K562 (cell line): ENCODE results near the gene NCAPG2. TPM values are rescaled to one million over a fixed set of nuclear protein-coding genes. Genes with fewer than 3 reads are reported as not detected.

Experiments used
- ATAC-seq: fragments of 200-7000 bp; cut with Tn5 transposase; 3 replicates; pipeline ENCODE4 v1.9.1; 2020; ENCODE audit warnings: moderate library complexity
- BruUV-seq: library from RNA; stranded (reverse); fragments of 400-500 nt; replicated peaks from 2 replicates; lab custom pipeline; 2021; lab: Mats Ljungman, UMichigan
- CTCF ChIA-PET: fragments of 300-600 bp; formaldehyde crosslinking; extraction: SDS; loops from one replicate; lab custom pipeline; 2021; ENCODE audit warnings: low intra/inter-chr PET ratio; lab: Yijun Ruan, JAX
- POLR2A ChIA-PET: fragments of 300-600, 350-650 bp; sonication (Branson Sonifier 250); formaldehyde crosslinking; extraction: SDS; loops from one replicate; lab custom pipeline; 2021; ENCODE audit warnings: antibody characterized with exemption, inconsistent platforms; lab: Yijun Ruan, JAX
- DNase-seq, 4 experiments: peaks; one replicate each; pipeline versions ENCODE4 v3.0.0 to v3.0.0-alpha.2; 2011 to 2018; ENCODE audit warnings: low spot score in 3 of 4, mixed read lengths in 3 of 4; ENCODE audit errors: extremely low read depth in 1 of 4
- FAIRE-seq: peaks from 2 replicates; lab custom pipeline; 2011; peaks lifted over from hg19 to GRCh38; lab: Jason Lieb, UNC
- H2AFZ ChIP-seq: 2 replicates; pipeline ENCODE4 v1.6.0; 2011; ENCODE audit warnings: low read depth, low read length, control low read depth, inconsistent platforms
- H3K27ac ChIP-seq: fragments of 200-600 bp; 3 replicates; pipeline ENCODE4 v1.8.0; 2011; ENCODE audit warnings: low read depth, mild to moderate bottlenecking, control low read depth, inconsistent platforms, low read length, moderate library complexity, mixed read lengths; ENCODE audit errors: extremely low read depth
- H3K27me3 ChIP-seq, 2 experiments: fragments of 300-600 bp in 1 of 2; 2 replicates in 1 of 2; 3 replicates in 1 of 2; pipeline versions ENCODE4 v1.6.0 to v1.8.0; 2011; ENCODE audit warnings: inconsistent platforms in 2 of 2, low read length in 2 of 2, mild to moderate bottlenecking in 1 of 2, mixed read lengths in 1 of 2, moderate library complexity in 1 of 2; ENCODE audit not compliant: control insufficient read depth in 2 of 2, insufficient read depth in 2 of 2
- H3K36me3 ChIP-seq: fragments of 300-600 bp; 3 replicates; pipeline ENCODE4 v1.8.0; 2011; ENCODE audit warnings: mild to moderate bottlenecking, low read length, inconsistent platforms; ENCODE audit not compliant: control insufficient read depth, insufficient read depth
- H3K4me1 ChIP-seq, 2 experiments: fragments of 200-600 bp in 1 of 2; replicated peaks in 1 of 2; 2 replicates in 1 of 2; 3 replicates in 1 of 2; pipeline versions ENCODE4 v1.5.1 to v1.8.0; 2011; ENCODE audit warnings: inconsistent platforms in 2 of 2, low read length in 2 of 2, mild to moderate bottlenecking in 1 of 2, mixed read lengths in 1 of 2, moderate library complexity in 1 of 2; ENCODE audit not compliant: control insufficient read depth in 2 of 2, insufficient read depth in 2 of 2
- H3K4me2 ChIP-seq: 2 replicates; pipeline ENCODE4 v1.6.1; 2011; ENCODE audit warnings: low read length, control low read depth, inconsistent platforms, mixed read lengths; ENCODE audit not compliant: insufficient read depth
- H3K4me3 ChIP-seq: fragments of 200-600 bp; sonication (generic), shearing (Covaris generic); 2 replicates; pipeline ENCODE4 v1.5.1; 2016; ENCODE audit warnings: control low read depth, inconsistent platforms
- H3K79me2 ChIP-seq: fragments of 200-600 bp; 3 replicates; pipeline ENCODE4 v1.8.0; 2011; ENCODE audit warnings: low read length, inconsistent platforms; ENCODE audit not compliant: control insufficient read depth, insufficient read depth
- H3K9ac ChIP-seq, 2 experiments: 2 replicates each; pipeline versions ENCODE4 v1.6.0 to v1.6.1; 2011; ENCODE audit warnings: low read depth in 2 of 2, low read length in 2 of 2, control low read depth in 1 of 2, inconsistent platforms in 1 of 2, mild to moderate bottlenecking in 1 of 2, mixed read lengths in 1 of 2; ENCODE audit not compliant: insufficient read depth in 1 of 2
- H3K9me1 ChIP-seq: one replicate; pipeline ENCODE4 v1.6.0; 2011; ENCODE audit warnings: inconsistent platforms, mild to moderate bottlenecking, low read length, moderate library complexity; ENCODE audit not compliant: control insufficient read depth, insufficient read depth
- H3K9me3 ChIP-seq: replicated peaks from 2 replicates; pipeline ENCODE4 v1.5.1; 2011; ENCODE audit warnings: low read depth, low read length, inconsistent platforms; ENCODE audit not compliant: control insufficient read depth, insufficient read depth
- H4K20me1 ChIP-seq: replicated peaks from 2 replicates; pipeline ENCODE4 v1.6.1; 2011; ENCODE audit warnings: low read length, inconsistent platforms, mixed read lengths; ENCODE audit not compliant: control insufficient read depth, insufficient read depth
- CHD2 ChIP-seq: IDR thresholded peaks from 2 replicates; pipeline ENCODE4 v1.6.1; 2011; ENCODE audit warnings: low read depth, low read length
- PRPF4 ChIP-seq: fragments of 200-400 bp; formaldehyde crosslinking; IDR thresholded peaks from one replicate; pipeline ENCODE4 v1.6.1; 2017; ENCODE audit warnings: low read length, low read depth, mild to moderate bottlenecking; ENCODE audit not compliant: insufficient read depth, poor library complexity, severe bottlenecking
- ZNF253 ChIP-seq: fragments of 250-450 bp; sonication (Bioruptor Pico); conservative IDR thresholded peaks from 2 replicates; pipeline ENCODE4 v1.6.1; 2021; ENCODE audit warnings: mild to moderate bottlenecking
- whole genome bisulfite sequencing: fragments of 100-300 bp; shearing (Covaris generic); methylation state at CpG from one replicate; pipeline ENCODE4 v1.1.6; 2016; ENCODE audit warnings: low coverage, mixed read lengths; ENCODE audit not compliant: insufficient coverage; ENCODE audit errors: missing lambda C conversion rate; 5-methylcytosine and 5-hydroxymethylcytosine counted together
- in situ Hi-C: fragments of 300-500 bp; cut with MboI; formaldehyde crosslinking; loops from 4 replicates; pipeline ENCODE4 v1.15.0; 2018; ENCODE audit warnings: inconsistent platforms, mixed read lengths
- intact Hi-C: fragments of 100-400 bp; cut with micrococcal nuclease; formaldehyde crosslinking; loops from 2 replicates; pipeline ENCODE4 v1.14.2; 2022
- polyA plus RNA-seq, 8 experiments: library from polyadenylated mRNA; depleted of rRNA in 4 of 8; stranded (reverse) in 5 of 8; unstranded in 3 of 8; fragments of >200 nt; fragmentation: Nextera tagmentation in 2 of 8; fragmentation: Illumina TruSeq in 1 of 8; extraction: Ambion mirVana in 2 of 8; extraction: Trizol in 1 of 8; gene quantifications; 2 replicates each; pipeline versions ENCODE4 v1.2.1 to v1.2.3, GENCODE V29; 2011 to 2014; ENCODE audit warnings: inconsistent platforms in 1 of 8, missing spikeins in 1 of 8
- total RNA-seq, 7 experiments: library from RNA; depleted of rRNA in 6 of 7; stranded (reverse); fragments of >200 nt in 6 of 7; fragmentation: Illumina TruSeq in 2 of 7; extraction: Trizol in 2 of 7; gene quantifications; 2 replicates each; pipeline versions ENCODE4 v1.2.1 to v1.2.3, GENCODE V29; 2011 to 2021; ENCODE audit warnings: low replicate concordance in 1 of 7
- TF ChIP-seq, protein P1 (sequence below): sonication (generic); formaldehyde crosslinking; IDR thresholded peaks from 2 replicates; pipeline ENCODE4 v1.8.1; 2022; ENCODE audit warnings: missing genetic modification reagents

Gene NCAPG2
- total and polyA plus RNA-seq, 9 of the 15 experiments (the other 6 are each of a cell fraction or from before 2014, with no cell fraction given) = 21.5 to 127 (median 86.1) TPM

DNA sequence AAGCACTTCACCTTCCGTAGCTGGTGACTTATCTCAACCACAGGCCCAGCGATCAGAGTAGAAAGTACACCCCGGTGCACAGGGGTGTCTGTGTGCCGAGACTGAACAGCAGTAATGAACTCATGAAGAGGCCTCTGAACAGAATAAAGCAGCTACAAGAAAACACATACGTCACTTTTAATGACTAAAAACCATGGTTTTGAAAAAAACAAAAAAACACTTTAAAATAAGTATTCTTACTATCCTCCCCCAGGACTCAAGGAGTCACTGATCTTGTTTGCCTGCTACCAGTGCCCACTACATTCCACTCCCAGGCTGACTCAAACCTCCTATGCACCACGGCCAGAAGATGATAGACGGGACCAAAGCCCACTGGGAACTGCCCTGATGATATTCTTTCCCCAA lies 53.8 kb downstream of the NCAPG2 start:
- H3K36me3 ChIP-seq = peaks cover 96% of the 10 kb centered on the region
- TF ChIP-seq PRPF4 = no peak
- TF ChIP-seq, protein P1, sequence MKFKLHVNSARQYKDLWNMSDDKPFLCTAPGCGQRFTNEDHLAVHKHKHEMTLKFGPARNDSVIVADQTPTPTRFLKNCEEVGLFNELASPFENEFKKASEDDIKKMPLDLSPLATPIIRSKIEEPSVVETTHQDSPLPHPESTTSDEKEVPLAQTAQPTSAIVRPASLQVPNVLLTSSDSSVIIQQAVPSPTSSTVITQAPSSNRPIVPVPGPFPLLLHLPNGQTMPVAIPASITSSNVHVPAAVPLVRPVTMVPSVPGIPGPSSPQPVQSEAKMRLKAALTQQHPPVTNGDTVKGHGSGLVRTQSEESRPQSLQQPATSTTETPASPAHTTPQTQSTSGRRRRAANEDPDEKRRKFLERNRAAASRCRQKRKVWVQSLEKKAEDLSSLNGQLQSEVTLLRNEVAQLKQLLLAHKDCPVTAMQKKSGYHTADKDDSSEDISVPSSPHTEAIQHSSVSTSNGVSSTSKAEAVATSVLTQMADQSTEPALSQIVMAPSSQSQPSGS (CRISPR knock-in tag) = no peak
- TF ChIP-seq CHD2 = no peak
- no peak for TF ChIP-seq ZNF253 (CRISPR knock-in tag)
- TF ChIP-seq, all 486 proteins: peak for 0
- FAIRE-seq (no peak), DNase-seq (no peak), ATAC-seq (no peak)
- CTCF ChIA-PET = no interaction called here
- POLR2A ChIA-PET = interaction anchor here (0.5 kb wide), 1 partner anchor 39 kb away, joined by 3 read pairs; no protein-coding TSS in a partner anchor
- peaks cover 3% of the 10 kb centered on the region; the same call in 1 of the 2 replicates for H3K9me3 ChIP-seq
- peaks cover 0 to 3% of the 10 kb centered on the region in 2 experiments; a peak in 1 of 5 replicates for H3K4me1 ChIP-seq
- H3K4me2 ChIP-seq = no peak overlapping the region
- H3K27ac ChIP-seq = no peak overlapping the region
- no peaks in the 10 kb centered on the region; the same call in 1 of the 2 replicates for H4K20me1 ChIP-seq
- H3K9me1 ChIP-seq = no peaks in the 10 kb centered on the region
- in situ Hi-C loops (no loop called here), intact Hi-C loops (no loop called here)
- H3K79me2 ChIP-seq = peaks cover 9% of the 10 kb centered on the region; the same call in 2 of the 3 replicates
- BruUV-seq = no TSS peak
- H3K9ac ChIP-seq = no peak overlapping the region
- H3K27me3 ChIP-seq = no peaks in the 10 kb centered on the region
- WGBS = 94% methylated on average over 7 of the region's 7 CpGs
- H2AFZ ChIP-seq = no peak overlapping the region
- H3K4me3 ChIP-seq = no peak overlapping the region
